Neuron (in vitro differentiated cells): ENCODE data around the gene GRIK1.

Experiments used
- H2AFZ ChIP-seq: one replicate; pipeline ENCODE4 v1.6.1; 2013; ENCODE audit warnings: low read depth, mild to moderate bottlenecking, inconsistent platforms, low read length, moderate library complexity
- H3K27me3 ChIP-seq: one replicate; pipeline ENCODE4 v1.6.1; 2013; ENCODE audit warnings: low read length; ENCODE audit not compliant: insufficient read depth
- H3K36me3 ChIP-seq: one replicate; pipeline ENCODE4 v1.6.1; 2013; ENCODE audit warnings: low read length; ENCODE audit not compliant: insufficient read depth
- H3K4me1 ChIP-seq: one replicate; pipeline ENCODE4 v1.6.1; 2013; ENCODE audit warnings: low read length; ENCODE audit not compliant: insufficient read depth
- H3K4me3 ChIP-seq: 2 replicates; pipeline ENCODE4 v1.5.1; 2013; ENCODE audit warnings: mild to moderate bottlenecking, low read length, moderate library complexity
- H3K9me3 ChIP-seq: one replicate; pipeline ENCODE4 v1.6.1; 2013; ENCODE audit warnings: low read length

Gene GRIK1

DNA sequence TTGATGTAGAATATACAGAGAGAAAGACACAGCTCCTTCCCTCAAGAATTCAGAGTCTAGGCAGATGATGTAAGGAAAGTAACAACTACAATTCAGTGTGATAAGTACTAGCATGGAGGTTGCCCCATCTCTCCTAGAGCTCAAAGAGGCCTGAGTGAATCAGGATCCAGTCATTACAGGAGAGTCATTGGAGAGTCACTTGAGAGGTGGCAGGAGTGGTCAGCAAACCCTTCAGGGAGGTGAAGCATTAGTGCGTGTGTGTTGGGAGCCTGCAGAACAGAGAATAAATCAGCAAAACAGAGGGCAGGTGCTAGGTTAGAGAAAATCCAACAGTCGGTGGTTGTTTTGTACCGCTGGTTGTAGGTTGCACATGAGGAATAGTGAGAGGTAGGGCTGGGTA, 46.1 kb downstream of the GRIK1 start:
- H3K36me3 ChIP-seq: no peaks in the 10 kb centered on the region
- H3K27me3 ChIP-seq: no peaks in the 10 kb centered on the region
- no peak overlapping the region for H2AFZ ChIP-seq
- H3K9me3 ChIP-seq: no peaks in the 10 kb centered on the region
- no peak overlapping the region for H3K4me3 ChIP-seq
- no peaks in the 10 kb centered on the region for H3K4me1 ChIP-seq

- no peak overlapping the region for H3K4me3 ChIP-seq
- no peaks in the 10 kb centered on the region for H3K36me3 ChIP-seq
- H2AFZ ChIP-seq: no peak overlapping the region
These were observed 47.4 kb downstream of the GRIK1 start for GRCh38 chr21:29892379-29892778.

DNA sequence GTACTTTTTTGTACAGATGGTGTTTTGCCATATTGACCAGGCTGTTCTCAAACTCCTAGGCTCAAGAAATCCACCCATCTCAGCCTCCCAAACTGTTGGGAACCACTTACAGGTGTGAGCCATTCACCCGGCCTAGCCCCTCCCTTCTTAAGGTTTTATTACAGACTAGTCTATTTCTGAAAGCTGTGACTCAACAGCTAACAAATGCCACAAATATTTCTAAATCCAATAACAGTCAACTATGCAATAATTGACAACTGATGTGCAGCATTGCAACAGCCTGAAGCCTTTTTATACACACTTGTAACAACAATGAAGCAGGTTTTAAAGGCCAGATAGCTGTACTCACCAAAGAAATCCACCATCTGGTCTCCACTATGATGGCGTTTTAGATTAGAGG, 51.4 kb downstream of the GRIK1 start:
- H3K4me3 ChIP-seq: no peak overlapping the region
- no peaks in the 10 kb centered on the region for H3K36me3 ChIP-seq
- H2AFZ ChIP-seq: no peak overlapping the region
- no peaks in the 10 kb centered on the region for H3K9me3 ChIP-seq
- H3K4me1 ChIP-seq: peaks cover 11% of the 10 kb centered on the region
- no peaks in the 10 kb centered on the region for H3K27me3 ChIP-seq

More at GRCh38 chr21:29892379-29892778, 47.4 kb downstream of the GRIK1 start:
- H3K9me3 ChIP-seq: no peaks in the 10 kb centered on the region
- no peaks in the 10 kb centered on the region for H3K27me3 ChIP-seq
- no peaks in the 10 kb centered on the region for H3K4me1 ChIP-seq

DNA sequence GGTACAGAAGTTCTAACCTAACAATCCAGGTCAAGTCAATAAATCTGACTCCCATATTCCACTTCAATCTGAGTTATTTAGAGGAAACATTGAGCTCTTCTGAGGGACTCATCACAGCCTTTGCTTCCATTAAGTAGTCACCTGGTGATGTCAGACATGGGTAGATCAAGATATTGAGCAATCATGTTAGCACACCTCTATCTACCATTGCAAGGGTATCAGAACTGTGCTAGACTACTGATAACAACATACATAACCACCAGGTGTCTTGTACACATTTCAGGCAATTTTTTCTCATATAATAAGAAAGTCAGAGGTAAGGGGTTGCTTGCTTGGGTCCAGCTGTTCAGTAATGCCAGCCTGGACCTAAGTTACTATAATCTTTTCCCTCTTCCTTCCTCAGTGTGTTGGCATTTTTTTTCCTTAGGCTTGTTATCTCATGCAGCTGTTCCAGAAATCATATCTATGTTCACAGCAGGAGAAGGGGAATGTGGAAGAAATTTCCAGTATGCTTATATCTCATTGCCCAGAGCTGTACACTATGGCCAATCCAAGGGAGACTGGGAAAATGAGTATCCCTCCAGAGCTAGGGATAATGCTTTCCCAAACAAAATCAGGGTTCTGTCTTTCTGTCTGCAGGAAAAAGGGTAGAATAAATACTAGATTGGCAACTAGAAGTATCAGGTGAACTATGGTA, 52.3 kb downstream of the GRIK1 start:
- H3K9me3 ChIP-seq: no peaks in the 10 kb centered on the region
- H3K4me1 ChIP-seq: peaks cover 11% of the 10 kb centered on the region
- H3K4me3 ChIP-seq: no peak overlapping the region
- H3K36me3 ChIP-seq: no peaks in the 10 kb centered on the region
- no peaks in the 10 kb centered on the region for H3K27me3 ChIP-seq
- H2AFZ ChIP-seq: no peak overlapping the region

- Histone ChIP-seq H3K4me3 (no peak overlapping the region), H2AFZ (no peak overlapping the region), H3K27me3 (no peaks in the 10 kb centered on the region), H3K4me1 (peaks cover 11% of the 10 kb centered on the region), H3K36me3 (no peaks in the 10 kb centered on the region), H3K9me3 (no peaks in the 10 kb centered on the region)
These were observed 54.3 kb downstream of the GRIK1 start for GRCh38 chr21:29885491-29885890.

DNA sequence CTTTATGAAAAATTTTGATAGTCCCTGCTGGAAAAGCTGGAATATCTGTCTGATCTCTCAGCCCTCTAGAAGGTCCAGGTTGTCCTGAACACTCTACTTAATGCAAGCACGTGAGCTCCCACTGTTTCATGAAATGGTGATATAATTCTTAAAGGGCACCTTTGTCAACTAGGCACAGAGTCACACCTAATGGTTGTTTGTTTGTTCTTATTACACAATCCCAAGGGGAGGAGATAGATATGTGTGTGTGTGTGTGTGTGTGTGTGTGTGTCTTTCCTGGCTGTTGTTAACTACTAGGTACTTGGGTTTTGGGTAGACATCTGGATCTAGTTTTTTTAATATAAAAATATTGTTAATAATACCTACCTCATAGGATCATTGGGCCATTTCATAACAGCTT, 63.9 kb downstream of the GRIK1 start:
- Histone ChIP-seq H3K27me3 (no peaks in the 10 kb centered on the region), H3K4me1 (no peaks in the 10 kb centered on the region), H2AFZ (no peak overlapping the region), H3K9me3 (no peaks in the 10 kb centered on the region), H3K4me3 (no peak overlapping the region), H3K36me3 (no peaks in the 10 kb centered on the region)

DNA sequence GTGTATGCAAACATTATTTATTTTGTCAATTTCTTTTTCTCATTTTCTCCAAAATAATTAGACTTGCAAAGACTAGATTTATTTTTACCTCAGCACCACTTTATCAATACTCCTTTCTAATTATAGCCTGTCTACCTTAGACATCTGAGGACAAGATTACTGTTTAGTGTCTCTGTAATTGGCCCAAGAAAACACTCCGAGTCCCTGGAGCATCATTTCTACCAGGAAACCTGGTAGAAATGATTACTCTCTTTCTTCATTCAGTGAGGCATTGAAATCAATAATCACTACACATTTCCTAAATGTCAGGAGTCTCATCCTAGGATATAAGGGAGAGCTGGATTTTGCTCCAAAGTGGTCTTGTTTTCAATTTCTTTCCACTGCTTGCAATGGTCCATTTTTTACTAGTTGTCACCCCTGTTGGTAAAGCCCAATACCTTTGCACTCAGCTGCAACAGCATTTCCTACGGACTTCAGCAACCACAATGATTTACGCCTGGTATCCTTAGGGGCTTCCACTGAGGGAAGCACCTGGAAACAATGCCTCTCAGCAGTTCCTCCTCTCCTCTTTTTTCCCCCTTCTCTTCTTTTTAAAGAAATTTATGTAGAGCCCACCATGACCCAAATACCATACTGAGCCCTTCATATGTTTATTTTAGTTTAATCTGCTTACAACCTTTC, 64.6 kb downstream of the GRIK1 start:
- H3K36me3 ChIP-seq: no peaks in the 10 kb centered on the region
- no peak overlapping the region for H2AFZ ChIP-seq
- no peak overlapping the region for H3K4me3 ChIP-seq
- no peaks in the 10 kb centered on the region for H3K27me3 ChIP-seq
- no peaks in the 10 kb centered on the region for H3K9me3 ChIP-seq
- H3K4me1 ChIP-seq: no peaks in the 10 kb centered on the region

DNA sequence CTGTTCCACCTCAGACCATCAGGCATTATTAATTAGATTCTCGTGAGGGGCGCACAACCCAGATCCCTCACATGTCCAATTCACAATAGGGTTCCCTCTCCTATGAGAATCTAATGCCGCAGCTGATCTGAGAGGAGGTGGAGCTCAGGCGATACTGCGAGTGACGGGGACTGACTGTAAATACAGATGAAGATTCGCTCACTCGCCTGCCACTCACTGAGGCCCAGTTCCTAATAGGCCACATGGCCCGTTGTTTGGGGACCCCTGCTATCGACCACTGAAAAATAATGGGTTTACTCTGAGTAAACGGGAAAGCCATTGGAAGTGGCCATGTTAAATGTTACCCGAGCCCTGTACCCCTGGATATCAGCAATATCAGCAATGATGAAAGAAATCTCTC, 65.9 kb downstream of the GRIK1 start:
- Histone ChIP-seq H3K36me3 (no peaks in the 10 kb centered on the region), H3K4me3 (no peak overlapping the region), H3K9me3 (no peaks in the 10 kb centered on the region), H3K27me3 (no peaks in the 10 kb centered on the region), H2AFZ (no peak overlapping the region), H3K4me1 (no peaks in the 10 kb centered on the region)

- no peak overlapping the region for H2AFZ ChIP-seq
- no peaks in the 10 kb centered on the region for H3K36me3 ChIP-seq
- H3K4me1 ChIP-seq: no peaks in the 10 kb centered on the region
- no peak overlapping the region for H3K4me3 ChIP-seq
- H3K27me3 ChIP-seq: no peaks in the 10 kb centered on the region
- H3K9me3 ChIP-seq: no peaks in the 10 kb centered on the region
These were observed 69.0 kb downstream of the GRIK1 start for GRCh38 chr21:29870814-29871213.

- Histone ChIP-seq H3K4me1 (no peaks in the 10 kb centered on the region), H3K9me3 (no peaks in the 10 kb centered on the region), H3K36me3 (no peaks in the 10 kb centered on the region), H3K27me3 (no peaks in the 10 kb centered on the region), H3K4me3 (no peak overlapping the region), H2AFZ (no peak overlapping the region)
These were observed 72.0 kb downstream of the GRIK1 start for GRCh38 chr21:29867796-29868195.

- H3K4me1 ChIP-seq: no peaks in the 10 kb centered on the region
- H3K4me3 ChIP-seq: no peak overlapping the region
- H3K36me3 ChIP-seq: no peaks in the 10 kb centered on the region
- no peaks in the 10 kb centered on the region for H3K27me3 ChIP-seq
- H2AFZ ChIP-seq: no peak overlapping the region
- no peaks in the 10 kb centered on the region for H3K9me3 ChIP-seq
These were observed 79.5 kb downstream of the GRIK1 start for GRCh38 chr21:29860346-29860745.

DNA sequence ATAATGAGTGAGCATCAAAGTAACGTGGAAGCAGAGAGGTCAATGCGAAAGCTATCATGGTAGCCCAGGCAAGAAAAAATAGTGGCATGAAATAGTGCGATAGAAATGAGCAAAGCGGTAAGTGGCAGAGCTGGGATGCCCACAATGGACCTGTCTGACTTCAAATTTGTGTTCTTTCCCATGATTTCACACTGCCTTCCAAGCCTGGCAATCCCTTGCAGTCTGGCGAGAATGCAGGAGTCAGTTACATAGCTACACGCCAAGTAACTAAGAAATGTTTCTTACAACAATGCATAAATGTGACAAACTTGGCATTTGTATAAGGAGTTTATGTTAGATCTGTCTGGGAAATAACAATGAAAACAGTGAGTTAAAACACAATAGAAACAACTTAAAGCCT, 82.6 kb downstream of the GRIK1 start:
- no peak overlapping the region for H2AFZ ChIP-seq
- H3K9me3 ChIP-seq: no peaks in the 10 kb centered on the region
- H3K4me3 ChIP-seq: no peak overlapping the region
- H3K36me3 ChIP-seq: no peaks in the 10 kb centered on the region
- H3K27me3 ChIP-seq: no peaks in the 10 kb centered on the region
- H3K4me1 ChIP-seq: no peaks in the 10 kb centered on the region

DNA sequence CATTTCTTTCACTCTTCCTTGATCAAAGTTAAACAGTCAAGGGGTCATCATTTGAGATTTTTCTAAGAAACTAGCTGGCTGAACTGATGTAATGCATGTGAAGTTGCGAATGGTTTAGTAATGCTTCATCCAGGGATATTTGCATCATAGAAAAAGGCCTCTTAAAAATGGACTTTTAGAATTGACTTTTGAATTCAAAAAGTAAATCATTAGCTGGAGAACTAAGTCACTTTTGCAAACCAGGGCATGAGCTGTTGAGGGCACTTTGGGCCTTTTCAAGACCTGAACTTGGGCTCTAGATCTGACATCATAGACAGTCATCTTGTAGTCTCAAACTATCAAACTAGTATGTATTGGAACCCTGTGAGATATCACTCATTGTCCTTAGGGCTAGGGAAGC, 85.0 kb downstream of the GRIK1 start:
- H3K4me1 ChIP-seq: no peaks in the 10 kb centered on the region
- no peaks in the 10 kb centered on the region for H3K27me3 ChIP-seq
- H3K4me3 ChIP-seq: no peak overlapping the region
- H3K9me3 ChIP-seq: no peaks in the 10 kb centered on the region
- H3K36me3 ChIP-seq: no peaks in the 10 kb centered on the region
- no peak overlapping the region for H2AFZ ChIP-seq

- H3K4me1 ChIP-seq: no peaks in the 10 kb centered on the region
- no peak overlapping the region for H3K4me3 ChIP-seq
- H3K9me3 ChIP-seq: no peaks in the 10 kb centered on the region
- no peaks in the 10 kb centered on the region for H3K36me3 ChIP-seq
- H3K27me3 ChIP-seq: no peaks in the 10 kb centered on the region
- no peak overlapping the region for H2AFZ ChIP-seq
These were observed 88.2 kb downstream of the GRIK1 start for GRCh38 chr21:29851611-29852010.
